K562 (cell line): ENCODE results near the gene PSME1. TPM values are rescaled to one million over a fixed set of nuclear protein-coding genes. Genes with fewer than 3 reads are reported as not detected.

Experiments
- GTF2A2 ChIP-seq: IDR thresholded peaks from 2 replicates; pipeline ENCODE4 v1.6.1; 2016; ENCODE audit warnings: mild to moderate bottlenecking, missing genetic modification characterization, missing compliant biosample characterization
- KLF6 ChIP-seq: fragments of 250-450 bp; sonication (Bioruptor Pico); IDR thresholded peaks from 2 replicates; pipeline ENCODE4 v1.4.0; 2020; ENCODE audit warnings: mild to moderate bottlenecking, moderate library complexity, borderline replicate concordance
- RBM17 ChIP-seq: fragments of 200-400 bp; formaldehyde crosslinking; IDR thresholded peaks from 2 replicates; pipeline ENCODE4 v1.6.1; 2017; ENCODE audit warnings: low read depth, mild to moderate bottlenecking, low read length, borderline replicate concordance
- RREB1 ChIP-seq: fragments of 250-450 bp; sonication (Bioruptor Pico); IDR thresholded peaks from 2 replicates; pipeline ENCODE4 v1.4.0; 2020
- SAFB ChIP-seq: fragments of 200-400 bp; formaldehyde crosslinking; IDR thresholded peaks from 2 replicates; pipeline ENCODE4 v1.6.1; 2017; ENCODE audit warnings: low read depth, low read length, borderline replicate concordance
- SMARCE1 ChIP-seq: fragments of 450-650 bp; IDR thresholded peaks from 2 replicates; pipeline ENCODE4 v1.7.1; 2016; ENCODE audit warnings: mild to moderate bottlenecking
- ZNF398 ChIP-seq: fragments of 250-450 bp; sonication (Bioruptor Pico); IDR thresholded peaks from 2 replicates; pipeline ENCODE4 v1.8.0; 2021; ENCODE audit warnings: moderate library complexity, mild to moderate bottlenecking, inconsistent platforms
- polyA plus RNA-seq, 8 experiments: library from polyadenylated mRNA; depleted of rRNA in 4 of 8; stranded (reverse) in 5 of 8; unstranded in 3 of 8; fragments of >200 nt; fragmentation: Nextera tagmentation in 2 of 8; fragmentation: Illumina TruSeq in 1 of 8; extraction: Ambion mirVana in 2 of 8; extraction: Trizol in 1 of 8; gene quantifications; 2 replicates each; pipeline versions ENCODE4 v1.2.1 to v1.2.3, GENCODE V29; 2011 to 2014; ENCODE audit warnings: inconsistent platforms in 1 of 8, missing spikeins in 1 of 8
- total RNA-seq, 7 experiments: library from RNA; depleted of rRNA in 6 of 7; stranded (reverse); fragments of >200 nt in 6 of 7; fragmentation: Illumina TruSeq in 2 of 7; extraction: Trizol in 2 of 7; gene quantifications; 2 replicates each; pipeline versions ENCODE4 v1.2.1 to v1.2.3, GENCODE V29; 2011 to 2021; ENCODE audit warnings: low replicate concordance in 1 of 7
- TF ChIP-seq, protein P1 (sequence below), 2 experiments: fragments of 450-650 bp; IDR thresholded peaks; 2 replicates each; pipeline ENCODE4 v1.6.1; 2016; ENCODE audit warnings: mild to moderate bottlenecking in 2 of 2, borderline replicate concordance in 1 of 2, low read depth in 1 of 2, moderate library complexity in 1 of 2

PSME1 gene
- total and polyA plus RNA-seq, 9 of the 15 experiments (the other 6 are each of a cell fraction or from before 2014, with no cell fraction given) = 20.3 to 180 (median 67.5) TPM

DNA sequence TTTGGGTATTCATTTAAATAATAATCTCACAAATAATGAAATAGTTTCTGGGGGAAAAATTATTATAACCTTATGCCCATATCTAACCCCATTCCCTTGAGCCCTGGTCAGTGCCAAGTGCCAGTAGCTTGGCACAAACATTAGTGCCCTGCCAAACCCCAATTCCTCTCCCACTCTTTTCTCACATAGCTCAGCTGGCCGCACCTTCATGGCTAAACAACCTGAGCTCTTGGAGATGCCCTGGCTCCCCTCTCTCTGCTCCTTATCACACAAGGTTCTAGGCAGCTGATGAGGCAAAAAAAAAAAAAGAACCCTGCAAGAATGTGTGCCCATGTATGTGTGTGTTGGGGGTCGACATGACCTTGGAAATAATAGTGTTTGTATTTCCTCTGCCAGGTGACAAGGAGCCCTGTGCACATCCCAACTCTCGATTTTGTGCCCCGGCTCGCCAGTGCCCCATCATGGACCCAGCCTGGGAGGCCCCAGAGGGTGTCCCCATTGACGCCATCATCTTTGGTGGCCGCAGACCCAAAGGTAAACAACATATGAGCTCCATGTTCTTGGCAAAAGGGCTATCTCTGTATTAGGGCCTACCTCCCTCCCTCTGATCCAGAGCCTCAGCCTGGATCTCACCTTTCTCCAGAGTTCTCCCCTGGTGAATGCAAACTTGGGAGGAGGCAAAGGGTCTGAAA lies 33.5 kb upstream of the PSME1 start (continued):
- TF ChIP-seq RREB1 (CRISPR knock-in tag) (no peak), KLF6 (no peak), SMARCE1 (no peak), GTF2A2 (tag) (no peak), RBM17 (no peak), SAFB (no peak), ZNF398 (CRISPR knock-in tag) (no peak)
- TF ChIP-seq, protein P1, sequence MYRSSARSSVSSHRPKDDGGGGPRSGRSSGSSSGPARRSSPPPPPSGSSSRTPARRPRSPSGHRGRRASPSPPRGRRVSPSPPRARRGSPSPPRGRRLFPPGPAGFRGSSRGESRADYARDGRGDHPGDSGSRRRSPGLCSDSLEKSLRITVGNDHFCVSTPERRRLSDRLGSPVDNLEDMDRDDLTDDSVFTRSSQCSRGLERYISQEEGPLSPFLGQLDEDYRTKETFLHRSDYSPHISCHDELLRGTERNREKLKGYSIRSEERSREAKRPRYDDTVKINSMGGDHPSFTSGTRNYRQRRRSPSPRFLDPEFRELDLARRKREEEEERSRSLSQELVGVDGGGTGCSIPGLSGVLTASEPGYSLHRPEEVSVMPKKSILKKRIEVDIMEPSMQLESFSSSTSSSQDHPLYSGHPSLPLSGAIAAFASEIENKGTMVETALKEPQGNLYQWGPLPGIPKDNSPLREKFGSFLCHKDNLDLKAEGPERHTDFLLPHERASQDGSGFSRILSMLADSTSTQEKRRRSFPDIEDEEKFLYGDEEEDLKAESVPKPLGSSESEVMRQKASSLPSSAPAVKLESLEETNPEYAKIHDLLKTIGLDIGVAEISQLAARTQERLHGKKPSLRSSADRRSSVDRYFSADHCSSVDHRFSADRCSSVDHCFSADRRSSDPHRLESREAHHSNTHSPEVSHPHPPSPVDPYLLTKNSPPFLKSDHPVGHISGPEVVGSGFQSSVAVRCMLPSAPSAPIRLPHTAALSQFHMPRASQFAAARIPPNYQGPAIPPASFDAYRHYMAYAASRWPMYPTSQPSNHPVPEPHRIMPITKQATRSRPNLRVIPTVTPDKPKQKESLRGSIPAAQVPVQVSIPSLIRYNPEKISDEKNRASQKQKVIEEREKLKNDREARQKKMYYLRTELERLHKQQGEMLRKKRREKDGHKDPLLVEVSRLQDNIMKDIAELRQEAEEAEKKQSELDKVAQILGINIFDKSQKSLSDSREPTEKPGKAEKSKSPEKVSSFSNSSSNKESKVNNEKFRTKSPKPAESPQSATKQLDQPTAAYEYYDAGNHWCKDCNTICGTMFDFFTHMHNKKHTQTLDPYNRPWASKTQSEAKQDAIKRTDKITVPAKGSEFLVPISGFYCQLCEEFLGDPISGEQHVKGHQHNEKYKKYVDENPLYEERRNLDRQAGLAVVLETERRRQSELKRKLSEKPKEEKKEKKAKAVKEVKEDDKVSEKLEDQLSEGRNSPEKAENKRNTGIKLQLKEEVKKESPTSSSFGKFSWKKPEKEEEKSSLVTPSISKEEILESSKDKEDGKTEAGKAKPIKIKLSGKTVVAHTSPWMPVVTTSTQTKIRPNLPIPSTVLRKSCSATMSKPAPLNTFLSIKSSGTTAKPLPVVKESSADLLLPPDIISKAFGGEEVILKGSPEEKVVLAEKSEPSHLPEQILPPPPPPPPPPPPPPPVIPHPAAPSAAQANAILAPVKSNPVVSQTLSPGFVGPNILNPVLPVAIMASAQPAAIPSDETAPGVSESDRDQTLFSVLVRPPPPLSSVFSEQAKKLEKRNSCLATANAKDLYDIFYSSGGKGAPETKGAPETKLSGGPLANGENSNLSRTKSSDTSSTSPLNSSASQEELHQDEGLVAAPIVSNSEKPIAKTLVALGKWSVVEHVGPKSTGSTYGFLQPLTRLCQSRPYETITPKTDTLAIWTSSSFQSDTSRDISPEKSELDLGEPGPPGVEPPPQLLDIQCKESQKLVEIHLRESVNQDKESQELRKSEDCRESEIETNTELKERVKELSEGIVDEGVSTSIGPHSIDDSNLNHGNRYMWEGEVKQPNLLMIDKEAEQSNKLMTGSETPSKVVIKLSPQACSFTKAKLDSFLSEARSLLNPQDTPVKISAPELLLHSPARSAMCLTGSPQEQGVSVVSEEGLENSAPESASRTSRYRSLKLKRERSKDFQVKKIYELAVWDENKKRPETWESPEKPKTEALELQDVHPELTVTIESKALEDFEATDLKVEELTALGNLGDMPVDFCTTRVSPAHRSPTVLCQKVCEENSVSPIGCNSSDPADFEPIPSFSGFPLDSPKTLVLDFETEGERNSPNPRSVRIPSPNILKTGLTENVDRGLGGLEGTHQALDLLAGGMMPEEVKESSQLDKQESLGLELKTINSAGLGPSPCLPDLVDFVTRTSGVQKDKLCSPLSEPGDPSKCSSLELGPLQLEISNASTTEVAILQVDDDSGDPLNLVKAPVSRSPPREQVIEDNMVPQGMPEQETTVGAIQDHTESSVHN (IDR thresholded peaks at IDR 0.05; ENCODE audit: borderline replicate concordance in 1 of 2, low read depth in 1 of 2) = no peak
